Prostate gland (tissue), 2 donors: Measurements from ENCODE around the gene MAGED2.

Experiments
- POLR2A ChIP-seq: fragments of 450-650 bp; IDR thresholded peaks from one replicate; pipeline ENCODE4 v1.6.1; 2016; ENCODE audit warnings: antibody characterized with exemption, mild to moderate bottlenecking
- TF ChIP-seq, protein P1 (sequence below), 4 experiments: fragments of 200-600 bp in 2 of 4; fragments of 450-650 bp in 2 of 4; sonication (generic) in 2 of 4; IDR thresholded peaks; 1 replicate in 3 of 4; 2 replicates in 1 of 4; pipeline ENCODE4 v1.5.1; 2016 to 2019; ENCODE audit warnings: antibody characterized with exemption in 4 of 4, mild to moderate bottlenecking in 2 of 4, moderate library complexity in 2 of 4

DNA sequence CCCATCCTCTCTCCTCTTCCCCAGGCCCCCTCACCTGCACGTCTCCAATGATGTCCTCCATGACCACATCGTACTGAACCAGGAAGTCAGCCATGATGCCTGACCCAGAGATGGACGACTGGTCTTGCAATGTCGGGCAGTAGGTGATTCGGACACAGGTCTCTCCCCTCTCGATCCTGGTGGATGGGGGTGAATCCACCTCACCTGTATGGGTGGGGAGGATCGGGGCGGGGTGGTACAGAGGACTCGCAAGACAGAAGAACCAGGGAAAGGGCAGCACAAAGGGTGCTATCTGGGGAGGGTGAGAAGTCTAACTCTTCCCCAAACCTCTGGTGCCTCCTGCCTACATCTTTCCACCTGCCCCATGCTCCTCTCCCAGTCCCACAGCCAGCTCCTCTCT lies 19.1 kb upstream of the MAGED2 start:
- no peak for TF ChIP-seq POLR2A
- TF ChIP-seq, protein P1, sequence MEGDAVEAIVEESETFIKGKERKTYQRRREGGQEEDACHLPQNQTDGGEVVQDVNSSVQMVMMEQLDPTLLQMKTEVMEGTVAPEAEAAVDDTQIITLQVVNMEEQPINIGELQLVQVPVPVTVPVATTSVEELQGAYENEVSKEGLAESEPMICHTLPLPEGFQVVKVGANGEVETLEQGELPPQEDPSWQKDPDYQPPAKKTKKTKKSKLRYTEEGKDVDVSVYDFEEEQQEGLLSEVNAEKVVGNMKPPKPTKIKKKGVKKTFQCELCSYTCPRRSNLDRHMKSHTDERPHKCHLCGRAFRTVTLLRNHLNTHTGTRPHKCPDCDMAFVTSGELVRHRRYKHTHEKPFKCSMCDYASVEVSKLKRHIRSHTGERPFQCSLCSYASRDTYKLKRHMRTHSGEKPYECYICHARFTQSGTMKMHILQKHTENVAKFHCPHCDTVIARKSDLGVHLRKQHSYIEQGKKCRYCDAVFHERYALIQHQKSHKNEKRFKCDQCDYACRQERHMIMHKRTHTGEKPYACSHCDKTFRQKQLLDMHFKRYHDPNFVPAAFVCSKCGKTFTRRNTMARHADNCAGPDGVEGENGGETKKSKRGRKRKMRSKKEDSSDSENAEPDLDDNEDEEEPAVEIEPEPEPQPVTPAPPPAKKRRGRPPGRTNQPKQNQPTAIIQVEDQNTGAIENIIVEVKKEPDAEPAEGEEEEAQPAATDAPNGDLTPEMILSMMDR (IDR thresholded peaks at IDR 0.05) = no peak
